HG02798 (cell line): ENCODE measurements around the gene FANK1.
"Not testable (repeated sequence)": the region's sequence is repeated elsewhere in the genome, so short reads cannot be mapped to it uniquely, and the experiment has no call there.

Experiments used
- ATAC-seq: cut with Tn5 transposase; IDR thresholded peaks from one replicate; pipeline ENCODE4 v1.9.1; 2021; ENCODE audit warnings: mild to moderate bottlenecking; ENCODE audit not compliant: unreplicated experiment, poor library complexity

Gene FANK1

DNA sequence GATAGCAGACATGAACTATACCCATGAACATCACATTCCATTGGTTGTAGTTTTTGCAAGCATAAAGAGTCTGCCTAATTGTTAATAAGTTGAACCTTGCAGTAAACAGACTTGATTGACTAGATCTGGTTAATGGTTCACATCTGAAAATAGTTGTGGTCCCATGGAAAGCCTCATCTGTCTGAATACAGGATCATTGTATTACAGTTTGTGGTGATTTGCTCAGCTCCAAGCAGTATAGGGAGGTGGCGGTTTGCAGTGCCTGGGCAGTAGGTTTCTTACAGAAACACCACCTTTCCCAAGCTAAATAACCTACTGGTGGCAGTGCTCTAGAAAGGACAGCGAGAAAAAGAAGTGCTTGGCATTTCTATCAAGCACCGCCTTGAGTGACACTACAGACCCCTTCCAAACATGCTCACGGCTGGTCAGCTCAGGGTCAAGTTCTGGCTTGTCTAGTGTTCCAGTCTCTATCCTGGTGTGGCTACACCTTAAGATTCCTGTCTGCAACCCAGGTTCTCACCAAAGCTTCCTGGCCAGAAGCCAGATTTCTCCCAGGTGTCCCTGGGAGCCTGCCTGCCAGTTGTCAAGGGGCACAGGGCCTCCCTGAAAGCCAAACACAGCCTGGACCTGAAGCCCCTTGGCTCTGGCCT, 119.9 kb downstream of the FANK1 start:
- ATAC-seq: no peak

- ATAC-seq: no peak
These were observed 120.5 kb downstream of the FANK1 start for GRCh38 chr10:126016882-126017281.

DNA sequence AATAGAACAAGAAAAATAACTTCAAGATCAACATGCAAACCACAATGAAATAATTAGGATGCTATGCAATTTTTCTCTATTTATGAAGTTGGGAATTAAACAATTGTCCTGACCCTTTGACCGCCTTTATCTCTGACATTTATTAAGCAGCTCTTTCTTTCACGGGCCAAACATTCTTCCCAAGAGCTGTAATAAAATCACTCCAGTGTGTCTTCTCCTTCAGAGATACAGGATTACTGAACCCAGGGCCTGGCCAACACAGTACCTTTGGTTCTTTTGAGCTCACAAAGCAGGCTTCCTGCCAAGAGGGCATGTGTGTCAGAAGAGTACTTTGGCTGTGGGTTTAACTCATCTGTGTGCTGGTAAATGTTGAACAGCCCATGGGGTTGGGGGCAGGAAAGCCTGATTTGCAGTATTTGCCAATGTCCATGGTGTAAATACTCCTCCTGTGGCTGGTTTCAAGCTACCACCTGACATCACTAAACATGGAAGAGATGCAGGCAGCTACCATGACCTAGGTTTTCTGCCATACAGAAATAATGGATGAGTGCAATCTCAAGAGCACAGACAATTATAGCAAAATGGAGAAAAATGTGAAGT, 121.7 kb downstream of the FANK1 start:
- no peak for ATAC-seq

DNA sequence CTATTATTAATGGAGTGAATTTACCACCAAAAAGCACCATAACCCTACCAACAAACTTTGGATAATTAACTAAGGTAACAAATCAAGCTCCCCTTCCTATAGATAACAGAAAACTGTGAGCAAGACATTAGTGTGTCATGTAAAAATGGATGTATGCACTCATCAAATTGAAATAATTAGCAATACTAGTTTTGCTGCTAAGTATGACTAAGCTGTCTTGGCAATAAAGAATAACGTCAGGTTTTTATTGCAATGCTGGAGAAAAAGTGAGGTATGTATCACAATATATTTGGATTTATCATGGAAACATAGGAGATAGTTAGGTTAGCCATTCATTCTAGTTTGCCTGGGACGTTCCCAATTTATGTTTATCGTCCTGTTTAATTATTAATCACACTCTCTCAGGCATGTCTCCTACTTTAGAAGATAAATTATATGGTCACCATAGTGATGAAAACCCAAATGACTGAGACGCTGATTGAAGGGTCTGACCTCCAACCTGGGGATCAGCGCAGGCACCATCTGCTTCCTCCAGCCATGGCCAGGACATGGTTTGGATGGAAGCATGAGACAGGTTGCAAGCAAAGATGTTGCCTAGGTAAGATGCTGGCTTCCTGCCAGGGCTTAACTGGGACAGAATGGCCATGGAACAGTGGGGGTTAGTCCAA, 125.6 kb downstream of the FANK1 start:
- ATAC-seq: no peak

- no peak for ATAC-seq
These were observed 126.5 kb downstream of the FANK1 start for GRCh38 chr10:126022841-126023240.

DNA sequence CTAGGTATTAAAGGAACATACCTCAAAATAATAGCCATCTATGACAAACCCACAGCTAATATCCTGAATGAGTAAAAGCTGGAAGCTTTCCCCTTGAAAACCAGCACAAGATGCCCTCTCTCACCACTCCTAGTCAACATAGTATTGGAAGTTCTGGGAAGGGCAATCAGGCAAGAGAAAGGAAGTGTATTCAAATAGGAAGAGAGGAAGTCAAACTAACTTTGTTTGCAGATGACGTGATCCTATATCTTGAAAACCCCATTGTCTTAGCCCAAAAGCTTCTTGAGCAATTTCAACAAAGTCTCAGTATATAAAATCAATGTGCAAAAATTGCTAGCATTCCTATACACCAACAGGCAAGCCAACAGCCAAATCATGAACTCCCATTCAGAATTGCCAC, 131.3 kb downstream of the FANK1 start:
- ATAC-seq: no peak

DNA sequence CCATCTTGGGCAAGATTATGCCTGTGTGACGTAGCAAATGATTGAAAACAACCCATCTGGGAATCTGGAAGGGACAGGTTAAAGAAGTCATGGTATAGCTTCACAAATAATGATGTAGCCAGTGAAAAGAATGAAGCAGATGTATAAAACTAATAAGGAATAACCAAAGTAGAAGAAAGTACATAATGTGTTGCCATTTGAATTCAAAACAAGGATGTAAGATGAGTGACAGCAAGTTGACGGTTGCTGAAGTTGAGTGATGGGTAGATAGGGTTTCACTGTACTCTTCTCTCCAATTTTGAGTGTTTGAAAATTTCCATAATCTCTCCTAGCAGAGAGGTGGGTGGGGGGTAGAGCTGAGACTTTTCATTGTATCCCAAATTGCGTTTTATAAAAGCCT, 133.6 kb downstream of the FANK1 start:
- no peak for ATAC-seq

DNA sequence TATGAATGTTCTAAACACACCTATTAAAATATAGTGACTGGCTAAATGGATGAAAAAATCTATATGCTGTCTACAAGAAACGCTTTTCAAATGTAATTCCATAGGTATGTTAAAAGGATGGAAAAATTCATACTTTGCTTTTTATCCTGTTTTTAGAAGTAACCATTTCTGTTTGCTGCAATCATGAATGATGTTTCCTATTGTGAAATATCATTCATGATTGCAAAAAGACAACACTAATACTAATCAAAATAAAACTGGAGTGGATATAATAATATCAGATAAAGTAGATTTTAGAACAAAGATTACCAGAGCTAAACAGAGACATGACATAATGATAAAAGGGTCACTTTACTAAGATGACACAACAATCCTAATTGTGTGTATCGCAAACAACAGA, 138.2 kb downstream of the FANK1 start:
- no peak for ATAC-seq

DNA sequence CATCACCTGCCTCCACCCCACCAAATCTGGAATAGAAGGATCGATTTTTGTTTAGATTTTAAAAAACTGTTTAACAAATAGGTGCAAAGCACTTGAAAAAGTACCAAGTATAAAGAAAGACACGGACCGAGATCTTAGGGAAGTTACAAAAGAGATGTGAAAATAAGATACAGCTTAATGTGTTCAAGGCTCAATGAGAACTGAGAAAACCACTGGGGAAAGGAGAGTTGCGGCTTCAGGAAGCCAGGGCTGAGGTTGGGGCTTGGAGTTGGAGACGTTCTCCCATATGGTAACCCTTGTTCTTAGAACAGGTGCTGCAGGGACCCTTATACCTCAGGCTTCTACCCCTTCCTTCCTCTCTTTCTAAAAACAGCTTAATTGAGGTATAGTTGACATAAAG, 140.2 kb downstream of the FANK1 start:
- no peak for ATAC-seq

DNA sequence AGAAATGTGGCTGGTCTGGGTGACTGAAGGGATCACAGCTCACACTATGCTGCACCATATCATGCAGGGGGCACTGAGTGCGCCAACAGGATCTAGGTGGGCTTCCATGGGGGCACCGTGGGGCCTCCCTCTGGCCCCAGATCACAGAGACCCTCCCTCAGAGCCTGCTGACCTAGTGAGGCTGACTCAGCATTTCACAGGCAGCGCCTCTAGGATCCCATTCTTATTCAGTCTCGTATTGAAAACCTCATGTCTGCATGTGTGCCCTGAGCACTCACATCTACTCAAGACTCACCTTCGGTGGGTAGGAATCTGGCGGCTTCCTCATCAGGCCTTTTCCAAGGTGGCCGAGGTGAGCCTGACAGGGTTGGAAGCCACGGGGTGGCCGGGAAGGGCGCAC, 141.6 kb downstream of the FANK1 start:
- ATAC-seq: no peak

GRCh38 chr10:126041117-126041516, 144.8 kb downstream of the FANK1 start:
- no peak for ATAC-seq

- peak; percentile 99 for ATAC-seq
These were observed 145.5 kb downstream of the FANK1 start for GRCh38 chr10:126041804-126042231.

DNA sequence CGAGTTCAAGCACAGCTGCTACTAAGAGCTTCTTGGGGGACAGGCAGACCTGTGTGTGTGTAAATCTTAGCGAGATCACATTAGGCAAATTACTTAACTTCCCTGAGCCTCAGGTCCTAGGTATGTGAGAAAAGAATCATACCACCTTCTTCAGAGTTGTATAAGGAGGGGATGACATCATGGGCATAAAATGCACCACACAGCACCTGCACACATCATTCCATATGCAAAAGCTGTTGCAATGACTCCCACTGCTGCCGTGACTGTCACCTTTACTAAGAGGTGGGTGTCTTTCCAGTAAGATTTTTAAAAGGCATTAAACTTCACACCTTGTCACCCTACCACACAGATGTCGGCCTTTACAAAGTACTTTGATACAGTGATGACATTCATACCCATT, 146.0 kb downstream of the FANK1 start:
- no peak for ATAC-seq

DNA sequence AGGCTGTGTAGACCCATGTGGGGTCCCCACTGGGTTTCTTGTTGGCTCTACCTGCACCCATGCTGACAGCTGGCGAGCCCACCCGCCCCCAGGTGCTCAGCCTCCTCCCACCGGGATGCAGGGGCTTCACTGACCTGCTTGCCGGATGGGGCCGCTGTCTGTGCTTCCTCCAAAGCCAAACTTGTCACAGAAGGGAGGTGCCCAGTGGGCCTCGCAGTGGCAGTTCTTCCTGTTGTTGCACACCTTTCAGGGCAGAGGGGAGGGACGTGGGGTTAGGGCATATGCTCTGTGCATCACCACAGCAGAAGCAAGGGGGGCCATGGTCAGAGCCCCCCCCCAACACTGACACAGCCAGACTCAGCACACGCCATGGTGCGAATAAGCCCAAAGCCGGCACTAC, 146.5 kb downstream of the FANK1 start:
- ATAC-seq: no peak

GRCh38 chr10:126043389-126043788, 147.0 kb downstream of the FANK1 start:
- no peak for ATAC-seq

DNA sequence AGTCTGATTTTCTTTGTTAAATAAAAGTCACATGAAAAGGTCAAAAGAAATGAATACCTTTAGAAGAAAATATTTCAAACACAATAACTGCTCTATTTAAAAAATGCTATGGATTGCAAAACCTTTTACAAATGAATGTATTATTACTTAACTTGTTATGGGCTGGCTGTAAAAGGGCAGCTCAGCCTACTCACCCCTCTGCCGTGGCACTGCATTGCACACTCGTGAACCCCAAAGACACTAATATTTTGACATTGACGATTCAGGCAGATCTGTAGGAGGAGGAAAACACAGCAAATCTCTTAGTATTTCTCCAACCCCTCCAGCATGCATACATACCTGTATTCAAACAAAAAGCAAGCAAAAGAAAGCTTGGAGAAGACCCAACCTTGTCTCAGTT, 149.5 kb downstream of the FANK1 start:
- no peak for ATAC-seq

DNA sequence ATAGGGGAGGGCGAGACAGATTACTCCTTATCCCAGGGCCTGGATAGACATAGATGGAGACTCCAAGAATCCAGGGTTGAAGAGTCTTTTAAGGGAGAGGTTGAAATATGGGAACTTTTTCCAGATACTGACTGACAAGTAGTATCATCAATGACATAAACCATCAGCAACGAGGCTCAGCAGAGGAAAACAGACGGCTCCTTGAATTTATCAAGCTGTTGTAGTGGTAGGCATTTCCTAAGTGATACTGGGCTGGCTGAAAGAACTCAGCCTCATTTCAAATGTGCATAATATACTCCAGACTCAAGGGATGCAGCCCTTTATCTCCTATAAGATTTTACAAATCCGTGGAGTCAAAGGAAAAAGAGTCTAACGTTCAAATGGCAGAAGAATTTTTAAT, 150.5 kb downstream of the FANK1 start:
- ATAC-seq: no peak

DNA sequence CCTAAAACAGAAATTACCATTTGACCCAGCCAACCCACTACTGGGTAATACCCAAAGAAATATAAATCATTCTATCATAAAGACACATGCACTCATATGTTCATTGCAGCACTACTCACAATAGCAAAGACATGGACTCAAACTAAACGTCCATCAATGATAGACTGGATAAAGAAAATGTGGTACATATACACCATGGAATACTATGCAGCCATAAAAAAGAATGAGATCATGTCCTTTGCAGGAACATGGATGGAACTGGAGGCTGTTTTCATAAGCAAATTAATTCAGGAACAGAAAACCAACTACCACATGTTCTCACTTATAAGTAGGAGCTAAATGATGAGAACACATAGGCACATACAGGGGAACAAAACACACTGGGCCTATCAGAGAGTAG, 151.4 kb downstream of the FANK1 start:
- not testable (repeated sequence) for ATAC-seq

DNA sequence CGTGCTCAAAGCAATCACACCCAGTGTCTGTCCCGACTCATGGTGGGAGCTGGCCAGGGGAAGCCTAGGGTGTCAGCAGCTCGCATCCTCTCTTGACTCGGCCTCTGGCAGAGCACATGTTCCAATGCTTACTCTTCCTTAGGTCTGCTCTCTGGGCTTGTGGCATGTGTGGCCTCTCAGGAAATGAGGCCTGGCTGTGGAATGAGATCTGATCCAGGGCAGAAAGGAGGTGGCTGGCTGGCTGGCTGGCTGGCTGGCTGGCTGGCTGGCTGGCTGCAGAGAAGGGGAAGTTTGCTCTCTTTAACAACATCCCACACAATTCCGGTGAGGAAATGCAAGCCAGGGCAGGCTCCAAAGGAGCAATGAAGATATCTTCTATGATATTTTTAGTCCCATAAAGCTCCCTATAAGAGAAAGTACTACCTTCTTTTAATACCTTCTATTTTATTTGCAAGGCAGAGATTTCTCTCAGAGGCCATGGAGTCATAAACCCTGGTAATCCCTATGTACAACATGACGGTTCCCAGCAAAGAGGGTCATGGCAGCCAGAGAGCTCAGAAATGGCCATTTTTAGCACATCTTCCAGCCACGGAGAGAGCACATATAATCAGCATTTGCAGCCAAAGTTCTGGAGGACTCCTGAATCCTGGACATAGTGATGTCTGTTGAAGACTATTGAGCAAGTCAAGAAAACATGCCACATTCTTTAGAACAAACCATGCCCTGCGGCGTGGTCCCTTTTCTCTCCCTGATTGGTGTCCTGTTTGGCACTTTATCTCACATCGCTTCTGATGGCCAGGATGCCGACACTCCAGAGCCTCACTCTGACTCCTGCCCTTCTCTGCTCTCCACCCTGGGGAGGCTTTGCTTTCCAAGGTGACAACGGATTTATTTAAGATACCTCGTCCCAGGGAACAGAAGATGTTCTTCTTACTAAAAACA, 153.7 kb downstream of the FANK1 start:
- ATAC-seq: no peak

- ATAC-seq: no peak
These were observed 155.8 kb downstream of the FANK1 start for GRCh38 chr10:126052171-126052570.

DNA sequence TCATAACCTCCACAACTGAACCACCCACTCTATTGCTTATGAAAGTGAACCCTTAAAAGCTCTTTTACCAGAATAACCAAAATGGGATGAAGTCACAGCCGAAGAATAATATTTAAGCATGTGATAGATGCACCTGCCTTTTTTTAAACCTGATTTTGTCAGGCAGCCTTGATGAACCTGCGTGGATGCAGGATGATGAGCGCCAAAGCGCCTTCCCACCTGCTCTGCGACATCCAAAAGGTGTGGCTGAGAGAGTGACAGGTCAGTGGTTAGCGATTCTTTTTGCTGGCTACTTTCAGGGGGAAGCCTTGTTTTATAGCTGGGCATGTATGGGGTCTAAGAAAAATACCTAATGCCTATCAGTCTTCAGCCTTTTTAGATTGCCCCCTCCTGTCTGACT, 157.8 kb downstream of the FANK1 start:
- no peak for ATAC-seq
